ENCODE results near the gene SLC25A30. TPM values are rescaled to one million over a fixed set of nuclear protein-coding genes. Genes with fewer than 3 reads are reported as not detected.

Gene SLC25A30
- total and polyA plus RNA-seq, 2 of the 13 experiments (the other 11 are each of a cell fraction or from before 2014, with no cell fraction given), result 19.6 to 22.5 TPM

DNA sequence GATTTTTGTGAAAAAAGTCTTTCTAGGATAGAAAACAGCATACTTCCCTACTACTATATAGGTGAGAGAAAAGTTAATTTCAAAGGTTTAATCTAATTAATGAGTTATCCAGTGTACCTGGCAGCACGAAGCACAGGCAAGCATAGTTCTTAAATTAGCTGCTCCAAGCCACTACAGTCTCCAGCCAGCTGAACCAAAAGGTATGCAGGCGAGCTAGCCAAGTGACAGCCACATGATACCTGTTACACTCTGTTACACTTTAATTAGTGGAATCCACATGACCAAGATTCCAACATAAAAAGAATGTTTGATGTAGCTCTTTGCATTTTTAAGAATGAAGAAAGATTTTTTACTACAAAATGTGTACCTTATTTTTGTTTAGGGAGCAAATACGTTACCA lies 15.5 kb downstream of the SLC25A30 start:
- in situ Hi-C loops (cut with HindIII; ENCODE audit: extremely low pct_ligation_motif_present, low pct_unique_long_range_greater_than_20kb), result no loop called here
- Histone ChIP-seq H3K4me2 (ENCODE audit: low read depth, low read length) (no peak overlapping the region), H4K20me1 (ENCODE audit: insufficient read depth, low read length) (no peaks in the 10 kb centered on the region), H3K9ac (ENCODE audit: insufficient read depth, low read depth, low read length) (no peak overlapping the region), H3K27me3 (ENCODE audit: control insufficient read depth in 1 of 2, insufficient read depth in 2 of 2, low read length in 2 of 2) (no peaks in the 10 kb centered on the region), H3K4me1 (ENCODE audit: insufficient read depth, low read length) (no peaks in the 10 kb centered on the region), H3K79me2 (ENCODE audit: insufficient read depth, low read length) (no peaks in the 10 kb centered on the region), H3K9me3 (ENCODE audit: low read length) (no peaks in the 10 kb centered on the region), H3K27ac (ENCODE audit: extremely low read length, insufficient read depth, low read length) (no peak overlapping the region), H2AFZ (ENCODE audit: low read length) (no peak overlapping the region), H3K36me3 (replicated peaks in 1 of 2; ENCODE audit: control insufficient read depth in 1 of 2, insufficient read depth in 2 of 2, low read length in 2 of 2) (peaks cover 18 to 81% of the 10 kb centered on the region in 2 experiments), H3K4me3 (replicated peaks in 1 of 3; ENCODE audit: insufficient read depth in 1 of 3, low read depth in 2 of 3, low read length in 3 of 3) (no peak overlapping the region)
- intact Hi-C loops (cut with micrococcal nuclease; ENCODE audit: unreplicated experiment), result no loop called here
- no peak for DNase-seq (ENCODE audit: low spot score)
- no peak for FAIRE-seq
- CTCF ChIA-PET (ENCODE audit: low intra/inter-chr PET ratio, low total read pairs), result no interaction called here
- no peak for ATAC-seq
- no TSS peak for BruUV-seq (replicated peaks)
- POLR2A ChIA-PET, result no interaction called here
- WGBS (ENCODE audit: low lambda C conversion rate), result 96% methylated on average over 3 of the region's 3 CpGs
- TF ChIP-seq ZFP36L1 (CRISPR knock-in tag; IDR thresholded peaks at IDR 0.05) (no peak), ZNF20 (CRISPR knock-in tag; IDR thresholded peaks at IDR 0.05) (no peak)

DNA sequence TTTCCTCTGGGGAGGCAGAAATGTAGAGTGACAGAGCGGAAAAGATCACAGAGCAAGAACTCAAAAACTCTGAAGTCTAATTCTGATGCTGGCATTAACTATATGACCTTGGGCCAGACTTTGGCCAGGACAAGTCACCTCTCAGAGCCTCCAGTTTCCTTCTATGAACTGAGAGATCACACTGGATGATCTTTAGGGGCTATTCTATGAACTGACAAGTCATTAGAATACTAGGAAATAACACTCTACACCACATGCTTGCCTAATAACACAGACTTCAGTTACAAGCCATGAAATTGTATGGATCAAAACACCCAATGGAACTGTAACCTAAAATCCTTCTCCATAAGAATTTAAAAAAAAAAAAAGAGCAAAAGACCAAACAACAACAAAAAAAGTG lies 16.9 kb downstream of the SLC25A30 start:
- H3K27me3 ChIP-seq (ENCODE audit: control insufficient read depth in 1 of 2, insufficient read depth in 2 of 2, low read length in 2 of 2), result no peaks in the 10 kb centered on the region
- ChIA-PET CTCF (ENCODE audit: low intra/inter-chr PET ratio, low total read pairs) (no interaction called here), POLR2A (no interaction called here)
- H3K4me3 ChIP-seq (replicated peaks in 1 of 3; ENCODE audit: insufficient read depth in 1 of 3, low read depth in 2 of 3, low read length in 3 of 3), result no peak overlapping the region
- DNase-seq (ENCODE audit: low spot score) (no peak), FAIRE-seq (no peak), ATAC-seq (no peak)
- no peak overlapping the region for H3K9ac ChIP-seq (ENCODE audit: insufficient read depth, low read depth, low read length)
- H3K36me3 ChIP-seq (replicated peaks in 1 of 2; ENCODE audit: control insufficient read depth in 1 of 2, insufficient read depth in 2 of 2, low read length in 2 of 2), result peaks cover 15 to 79% of the 10 kb centered on the region in 2 experiments
- no peak overlapping the region for H3K27ac ChIP-seq (ENCODE audit: extremely low read length, insufficient read depth, low read length)
- H3K9me3 ChIP-seq (ENCODE audit: low read length), result no peaks in the 10 kb centered on the region
- no peak overlapping the region for H2AFZ ChIP-seq (ENCODE audit: low read length)
- no peaks in the 10 kb centered on the region for H3K4me1 ChIP-seq (ENCODE audit: insufficient read depth, low read length)
- no peak overlapping the region for H3K4me2 ChIP-seq (ENCODE audit: low read depth, low read length)
- no TSS peak for BruUV-seq (replicated peaks)
- in situ Hi-C loops (cut with HindIII; ENCODE audit: extremely low pct_ligation_motif_present, low pct_unique_long_range_greater_than_20kb), result no loop called here
- H4K20me1 ChIP-seq (ENCODE audit: insufficient read depth, low read length), result no peaks in the 10 kb centered on the region
- intact Hi-C loops (cut with micrococcal nuclease; ENCODE audit: unreplicated experiment), result no loop called here
- WGBS (ENCODE audit: low lambda C conversion rate), result 100% methylated on average over 1 of the region's 1 CpG
- no peaks in the 10 kb centered on the region for H3K79me2 ChIP-seq (ENCODE audit: insufficient read depth, low read length)
- TF ChIP-seq ZNF562 (CRISPR knock-in tag; IDR thresholded peaks at IDR 0.05; ENCODE audit: borderline replicate concordance) (no peak), AGO2 (optimal IDR thresholded peaks at IDR 0.05; ENCODE audit: low read depth, low read length) (no peak), HIVEP1 (CRISPR knock-in tag; IDR thresholded peaks at IDR 0.05) (no peak), ZNF337 (CRISPR knock-in tag; IDR thresholded peaks at IDR 0.05; ENCODE audit: borderline replicate concordance, low read depth) (no peak), FOXA1 (IDR thresholded peaks at IDR 0.05) (no peak), FOXA1 (CRISPR knock-in tag; IDR thresholded peaks at IDR 0.05) (no peak), TEAD3 (CRISPR knock-in tag; optimal IDR thresholded peaks at IDR 0.05; ENCODE audit: borderline replicate concordance) (no peak), RBFOX2 (IDR thresholded peaks at IDR 0.05; ENCODE audit: low read depth, low read length) (no peak), KDM3A (CRISPR knock-in tag; IDR thresholded peaks at IDR 0.05; ENCODE audit: low read depth) (no peak), GTF3A (CRISPR knock-in tag; conservative IDR thresholded peaks at IDR 0.05) (no peak), ZNF556 (CRISPR knock-in tag; IDR thresholded peaks at IDR 0.05; ENCODE audit: borderline replicate concordance) (no peak)
- TF ChIP-seq, protein P1, sequence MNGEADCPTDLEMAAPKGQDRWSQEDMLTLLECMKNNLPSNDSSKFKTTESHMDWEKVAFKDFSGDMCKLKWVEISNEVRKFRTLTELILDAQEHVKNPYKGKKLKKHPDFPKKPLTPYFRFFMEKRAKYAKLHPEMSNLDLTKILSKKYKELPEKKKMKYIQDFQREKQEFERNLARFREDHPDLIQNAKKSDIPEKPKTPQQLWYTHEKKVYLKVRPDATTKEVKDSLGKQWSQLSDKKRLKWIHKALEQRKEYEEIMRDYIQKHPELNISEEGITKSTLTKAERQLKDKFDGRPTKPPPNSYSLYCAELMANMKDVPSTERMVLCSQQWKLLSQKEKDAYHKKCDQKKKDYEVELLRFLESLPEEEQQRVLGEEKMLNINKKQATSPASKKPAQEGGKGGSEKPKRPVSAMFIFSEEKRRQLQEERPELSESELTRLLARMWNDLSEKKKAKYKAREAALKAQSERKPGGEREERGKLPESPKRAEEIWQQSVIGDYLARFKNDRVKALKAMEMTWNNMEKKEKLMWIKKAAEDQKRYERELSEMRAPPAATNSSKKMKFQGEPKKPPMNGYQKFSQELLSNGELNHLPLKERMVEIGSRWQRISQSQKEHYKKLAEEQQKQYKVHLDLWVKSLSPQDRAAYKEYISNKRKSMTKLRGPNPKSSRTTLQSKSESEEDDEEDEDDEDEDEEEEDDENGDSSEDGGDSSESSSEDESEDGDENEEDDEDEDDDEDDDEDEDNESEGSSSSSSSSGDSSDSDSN (CRISPR knock-in tag; IDR thresholded peaks at IDR 0.05), result no peak
- TF ChIP-seq, protein P2, sequence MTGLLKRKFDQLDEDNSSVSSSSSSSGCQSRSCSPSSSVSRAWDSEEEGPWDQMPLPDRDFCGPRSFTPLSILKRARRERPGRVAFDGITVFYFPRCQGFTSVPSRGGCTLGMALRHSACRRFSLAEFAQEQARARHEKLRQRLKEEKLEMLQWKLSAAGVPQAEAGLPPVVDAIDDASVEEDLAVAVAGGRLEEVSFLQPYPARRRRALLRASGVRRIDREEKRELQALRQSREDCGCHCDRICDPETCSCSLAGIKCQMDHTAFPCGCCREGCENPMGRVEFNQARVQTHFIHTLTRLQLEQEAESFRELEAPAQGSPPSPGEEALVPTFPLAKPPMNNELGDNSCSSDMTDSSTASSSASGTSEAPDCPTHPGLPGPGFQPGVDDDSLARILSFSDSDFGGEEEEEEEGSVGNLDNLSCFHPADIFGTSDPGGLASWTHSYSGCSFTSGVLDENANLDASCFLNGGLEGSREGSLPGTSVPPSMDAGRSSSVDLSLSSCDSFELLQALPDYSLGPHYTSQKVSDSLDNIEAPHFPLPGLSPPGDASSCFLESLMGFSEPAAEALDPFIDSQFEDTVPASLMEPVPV (CRISPR knock-in tag; IDR thresholded peaks at IDR 0.05), result no peak

Measured in HepG2 (cell line).